ENCODE results near the gene RALGPS2. TPM values are rescaled to one million over a fixed set of nuclear protein-coding genes. Genes with fewer than 3 reads are reported as not detected.

The RALGPS2 gene
- total RNA-seq, 1 experiment from 2014 or later = 13.3 TPM

DNA sequence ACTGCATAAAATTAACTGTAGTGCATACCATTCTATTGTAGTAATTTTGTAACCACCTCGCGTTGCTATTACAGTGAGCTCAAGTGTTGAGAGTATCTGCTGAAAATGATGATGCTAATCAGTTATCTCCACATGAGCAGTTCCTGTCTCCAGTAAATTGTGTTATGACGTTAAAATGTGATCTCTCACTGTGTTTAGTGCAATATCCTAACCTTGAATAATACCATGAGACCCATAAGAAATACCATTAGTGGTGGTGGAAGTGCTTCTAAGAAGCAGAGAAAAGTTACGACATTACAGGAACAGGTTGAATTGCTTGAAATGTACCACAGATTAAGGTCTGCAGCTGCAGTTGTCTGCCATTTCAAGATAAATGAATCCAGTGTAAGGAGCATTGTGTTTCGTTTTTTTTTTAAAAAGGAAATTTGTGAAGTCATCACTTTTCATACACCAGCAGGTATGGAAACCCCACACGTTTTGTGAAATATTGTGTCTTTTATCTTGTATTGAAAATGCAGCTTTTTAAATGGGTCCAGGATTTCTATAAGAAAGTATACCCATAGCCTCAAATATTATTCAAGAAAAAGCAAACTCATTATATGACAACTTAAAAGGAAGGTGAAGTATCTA lies 73.3 kb downstream of the RALGPS2 start:
- H3K27me3 Mint-ChIP-seq (ENCODE audit: insufficient read depth, unreplicated experiment) = no peaks in the 10 kb centered on the region
- peaks cover 11% of the 10 kb centered on the region for H3K4me1 Mint-ChIP-seq (ENCODE audit: insufficient read depth, unreplicated experiment)
- H3K27ac Mint-ChIP-seq (ENCODE audit: low read depth, unreplicated experiment) = no peak overlapping the region
- no peak overlapping the region for H3K4me3 Mint-ChIP-seq (ENCODE audit: unreplicated experiment)
- no peaks in the 10 kb centered on the region for H3K36me3 Mint-ChIP-seq (ENCODE audit: insufficient read depth, unreplicated experiment)
- TF ChIP-seq, protein P1, sequence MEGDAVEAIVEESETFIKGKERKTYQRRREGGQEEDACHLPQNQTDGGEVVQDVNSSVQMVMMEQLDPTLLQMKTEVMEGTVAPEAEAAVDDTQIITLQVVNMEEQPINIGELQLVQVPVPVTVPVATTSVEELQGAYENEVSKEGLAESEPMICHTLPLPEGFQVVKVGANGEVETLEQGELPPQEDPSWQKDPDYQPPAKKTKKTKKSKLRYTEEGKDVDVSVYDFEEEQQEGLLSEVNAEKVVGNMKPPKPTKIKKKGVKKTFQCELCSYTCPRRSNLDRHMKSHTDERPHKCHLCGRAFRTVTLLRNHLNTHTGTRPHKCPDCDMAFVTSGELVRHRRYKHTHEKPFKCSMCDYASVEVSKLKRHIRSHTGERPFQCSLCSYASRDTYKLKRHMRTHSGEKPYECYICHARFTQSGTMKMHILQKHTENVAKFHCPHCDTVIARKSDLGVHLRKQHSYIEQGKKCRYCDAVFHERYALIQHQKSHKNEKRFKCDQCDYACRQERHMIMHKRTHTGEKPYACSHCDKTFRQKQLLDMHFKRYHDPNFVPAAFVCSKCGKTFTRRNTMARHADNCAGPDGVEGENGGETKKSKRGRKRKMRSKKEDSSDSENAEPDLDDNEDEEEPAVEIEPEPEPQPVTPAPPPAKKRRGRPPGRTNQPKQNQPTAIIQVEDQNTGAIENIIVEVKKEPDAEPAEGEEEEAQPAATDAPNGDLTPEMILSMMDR (IDR thresholded peaks at IDR 0.05; ENCODE audit: unreplicated experiment) = no peak
- ChIA-PET POLR2A (interaction anchor here (1.1 to 2.0 kb wide), 2 partner anchors 14 to 90 kb away, joined by 3 to 6 read pairs; no protein-coding TSS in a partner anchor), CTCF (interaction anchor here (0.6 to 2.6 kb wide), 12 partner anchors 9 to 498 kb away, joined by 3 to 12 read pairs (median 3); no protein-coding TSS in a partner anchor)
- no peak for DNase-seq (ENCODE audit: unreplicated experiment)
- no peaks in the 10 kb centered on the region for H3K9me3 Mint-ChIP-seq (ENCODE audit: unreplicated experiment)
- BruUV-seq (replicated peaks) = no TSS peak
- intact Hi-C loops (cut with micrococcal nuclease) = no loop called here

DNA sequence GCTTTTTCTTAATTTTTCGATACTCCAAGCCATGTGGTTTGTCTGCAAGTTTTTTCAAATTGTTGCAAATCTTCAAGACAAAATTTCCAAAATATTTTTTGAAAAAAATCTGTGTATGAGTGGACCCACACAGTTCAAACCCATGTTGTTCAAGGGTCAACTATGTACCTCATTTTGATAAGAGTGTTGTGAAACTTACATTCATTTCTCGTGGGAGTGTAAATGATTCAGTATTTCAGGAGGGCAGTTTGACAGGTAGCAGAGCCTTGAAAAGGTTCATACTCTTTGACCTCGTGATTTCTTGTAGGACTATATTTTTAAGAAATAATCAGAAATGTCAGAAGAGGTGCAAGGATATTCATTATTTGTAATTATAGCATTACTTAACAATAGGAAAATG lies 77.8 kb downstream of the RALGPS2 start:
- CTCF ChIA-PET = interaction anchor here (0.8 to 1.1 kb wide), 2 partner anchors 199 to 201 kb away, joined by 3 to 4 read pairs; no protein-coding TSS in a partner anchor
- intact Hi-C loops (cut with micrococcal nuclease) = no loop called here
- H3K27me3 Mint-ChIP-seq (ENCODE audit: insufficient read depth, unreplicated experiment) = no peaks in the 10 kb centered on the region

DNA sequence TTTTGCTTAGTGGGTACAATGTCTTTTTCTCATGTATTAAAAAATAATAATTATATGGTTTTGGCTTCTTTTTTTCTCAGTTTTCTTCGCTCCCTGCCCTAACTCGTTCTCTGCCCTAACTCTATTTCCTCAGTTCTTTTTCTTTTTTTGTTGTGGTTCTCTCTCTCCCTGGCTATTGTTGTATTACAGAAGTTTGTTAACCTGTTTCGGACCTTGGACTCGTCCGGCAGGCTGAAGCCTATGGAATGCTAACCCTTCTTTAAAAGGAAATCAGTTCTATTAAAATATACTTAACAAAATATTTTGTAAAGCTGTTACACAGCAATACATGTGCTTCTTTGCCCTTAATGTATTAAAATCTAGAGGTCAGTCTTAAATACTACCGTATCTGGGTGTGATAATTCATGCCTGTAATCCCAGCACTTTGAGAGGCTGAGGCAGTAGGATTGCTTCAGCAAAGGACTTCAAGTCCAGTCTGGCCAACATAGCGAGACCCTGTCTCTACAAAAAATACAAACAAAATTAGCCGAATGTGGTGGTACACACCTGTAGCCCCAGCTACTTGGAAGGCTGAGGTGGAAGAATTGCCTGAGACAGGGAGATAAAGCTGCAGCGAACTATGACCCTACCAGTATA lies 81.7 kb downstream of the RALGPS2 start:
- no peak for DNase-seq (ENCODE audit: unreplicated experiment)
- TF ChIP-seq, protein P1 (IDR thresholded peaks at IDR 0.05; ENCODE audit: unreplicated experiment) = no peak
- ChIA-PET CTCF (interaction anchor here (1.0 to 5.7 kb wide), 3 partner anchors 8 to 210 kb away, joined by 3 to 34 read pairs (median 4); no protein-coding TSS in a partner anchor), POLR2A (interaction anchor here (1.3 kb wide), 1 partner anchor 27 kb away, joined by 4 read pairs; no protein-coding TSS in a partner anchor)
- Mint-ChIP-seq H3K4me1 (ENCODE audit: insufficient read depth, unreplicated experiment) (peaks cover 8% of the 10 kb centered on the region), H3K4me3 (ENCODE audit: unreplicated experiment) (no peak overlapping the region), H3K9me3 (ENCODE audit: unreplicated experiment) (no peaks in the 10 kb centered on the region), H3K27ac (ENCODE audit: low read depth, unreplicated experiment) (no peak overlapping the region), H3K27me3 (ENCODE audit: insufficient read depth, unreplicated experiment) (no peaks in the 10 kb centered on the region), H3K36me3 (ENCODE audit: insufficient read depth, unreplicated experiment) (no peaks in the 10 kb centered on the region)
- intact Hi-C loops (cut with micrococcal nuclease) = no loop called here
- BruUV-seq (replicated peaks) = no TSS peak

More for the DNA sequence above, 77.8 kb downstream of the RALGPS2 start:
- no peak overlapping the region for H3K27ac Mint-ChIP-seq (ENCODE audit: low read depth, unreplicated experiment)
- DNase-seq (ENCODE audit: unreplicated experiment) = no peak
- no peaks in the 10 kb centered on the region for H3K36me3 Mint-ChIP-seq (ENCODE audit: insufficient read depth, unreplicated experiment)
- TF ChIP-seq, protein P1 (IDR thresholded peaks at IDR 0.05; ENCODE audit: unreplicated experiment) = no peak
- H3K4me3 Mint-ChIP-seq (ENCODE audit: unreplicated experiment) = no peak overlapping the region
- BruUV-seq (replicated peaks) = no TSS peak
- no peaks in the 10 kb centered on the region for H3K9me3 Mint-ChIP-seq (ENCODE audit: unreplicated experiment)
- H3K4me1 Mint-ChIP-seq (ENCODE audit: insufficient read depth, unreplicated experiment) = peaks cover 8% of the 10 kb centered on the region
- POLR2A ChIA-PET = no interaction called here

DNA sequence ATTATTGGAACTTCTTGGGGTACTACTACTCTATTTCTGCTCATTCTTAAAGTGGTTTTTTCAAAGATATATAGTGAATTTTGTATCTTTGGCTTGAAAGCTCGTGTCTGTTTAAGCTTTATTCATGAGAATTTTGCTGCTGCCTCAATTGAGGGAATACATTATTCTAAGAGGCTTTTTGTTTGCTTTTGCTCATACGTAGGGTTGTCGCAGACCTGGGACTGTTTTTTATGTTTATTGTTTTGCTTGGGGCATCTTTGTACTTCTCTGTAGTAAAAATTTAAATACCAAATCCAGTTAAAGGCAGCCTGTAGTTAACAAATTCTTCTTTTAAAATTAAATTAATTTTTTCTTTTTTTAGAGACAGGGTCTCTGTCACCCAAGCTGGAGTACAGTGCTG lies 83.5 kb downstream of the RALGPS2 start:
- TF ChIP-seq, protein P1 (IDR thresholded peaks at IDR 0.05; ENCODE audit: unreplicated experiment) = no peak
- POLR2A ChIA-PET = no interaction called here
- Mint-ChIP-seq H3K9me3 (ENCODE audit: unreplicated experiment) (no peaks in the 10 kb centered on the region), H3K36me3 (ENCODE audit: insufficient read depth, unreplicated experiment) (no peaks in the 10 kb centered on the region), H3K4me3 (ENCODE audit: unreplicated experiment) (no peak overlapping the region), H3K27ac (ENCODE audit: low read depth, unreplicated experiment) (no peak overlapping the region), H3K27me3 (ENCODE audit: insufficient read depth, unreplicated experiment) (no peaks in the 10 kb centered on the region), H3K4me1 (ENCODE audit: insufficient read depth, unreplicated experiment) (peaks cover 8% of the 10 kb centered on the region)
- DNase-seq (ENCODE audit: unreplicated experiment) = no peak
- CTCF ChIA-PET = interaction anchor here (0.6 to 5.7 kb wide), 6 partner anchors 92 to 1705 kb away, joined by 3 to 34 read pairs (median 3); partner anchors contain the start of gene TOR3A
- BruUV-seq (replicated peaks) = no TSS peak
- intact Hi-C loops (cut with micrococcal nuclease) = no loop called here

Measured in MCF 10A (cell line).